ENCODE measurements around the gene GINS2.

Gene GINS2

DNA sequence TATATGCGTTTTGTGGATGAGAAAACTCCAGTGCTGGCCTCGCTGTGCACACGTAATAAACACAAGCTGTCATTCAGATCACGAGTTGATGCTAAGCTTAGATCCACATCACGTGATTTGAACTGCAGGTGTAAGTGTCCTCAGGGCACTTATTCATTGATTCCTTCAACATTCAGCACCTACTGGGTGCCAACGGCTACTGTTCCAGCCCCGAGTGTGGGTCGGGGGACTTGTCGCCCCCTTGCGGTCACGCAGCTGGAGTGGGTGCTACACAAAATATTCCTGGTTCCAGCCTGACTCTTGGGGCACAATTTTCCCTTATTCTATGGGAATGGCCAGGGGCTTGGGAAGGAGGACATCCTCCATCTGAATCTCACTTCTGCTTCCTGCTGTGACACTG, 29.9 kb upstream of the GINS2 start:
- in situ Hi-C loops (cut with HindIII; ENCODE audit: low pct_ligation_motif_present, low sequenced_read_pairs), result no loop called here
- DNase-seq, result no peak
- Histone ChIP-seq H3K27ac (no peak overlapping the region), H3K4me3 (ENCODE audit: low read depth, low read length) (no peak overlapping the region), H3K36me3 (replicated peaks) (no peaks in the 10 kb centered on the region), H3K27me3 (replicated peaks) (no peaks in the 10 kb centered on the region)
- peak; percentile 76 for TF ChIP-seq CTCF (IDR thresholded peaks at IDR 0.05; ENCODE audit: low read depth, low read length, missing control alignments)

DNA sequence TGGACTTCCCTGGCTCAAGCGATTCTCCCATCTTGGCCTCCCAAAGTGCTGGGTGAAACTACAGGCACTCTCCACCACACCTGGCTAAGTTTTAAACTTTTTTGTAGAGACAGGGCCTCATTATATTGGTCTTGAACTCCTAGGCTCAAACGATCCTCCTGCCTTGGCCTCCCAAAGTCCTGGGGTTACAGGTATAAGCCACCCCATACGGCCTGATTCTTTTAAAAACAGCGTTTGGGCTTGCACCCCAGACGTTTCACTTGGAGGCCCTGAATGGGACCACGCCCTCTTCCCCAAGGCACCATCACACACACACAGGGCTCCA, 29.4 kb upstream of the GINS2 start:
- TF ChIP-seq CTCF (IDR thresholded peaks at IDR 0.05; ENCODE audit: low read depth, low read length, missing control alignments), result no peak
- in situ Hi-C loops (cut with HindIII; ENCODE audit: low pct_ligation_motif_present, low sequenced_read_pairs), result no loop called here

GRCh38 chr16:85717393-85718152, 28.8 kb upstream of the GINS2 start:
- in situ Hi-C loops (cut with HindIII; ENCODE audit: low pct_ligation_motif_present, low sequenced_read_pairs), result no loop called here
- DNase-seq, result peak; percentile 34

More for the DNA sequence above, 29.4 kb upstream of the GINS2 start:
- H3K27ac ChIP-seq, result no peak overlapping the region
- no peaks in the 10 kb centered on the region for H3K36me3 ChIP-seq (replicated peaks)
- DNase-seq, result no peak
- no peaks in the 10 kb centered on the region for H3K27me3 ChIP-seq (replicated peaks)
- H3K4me3 ChIP-seq (ENCODE audit: low read depth, low read length), result no peak overlapping the region

DNA sequence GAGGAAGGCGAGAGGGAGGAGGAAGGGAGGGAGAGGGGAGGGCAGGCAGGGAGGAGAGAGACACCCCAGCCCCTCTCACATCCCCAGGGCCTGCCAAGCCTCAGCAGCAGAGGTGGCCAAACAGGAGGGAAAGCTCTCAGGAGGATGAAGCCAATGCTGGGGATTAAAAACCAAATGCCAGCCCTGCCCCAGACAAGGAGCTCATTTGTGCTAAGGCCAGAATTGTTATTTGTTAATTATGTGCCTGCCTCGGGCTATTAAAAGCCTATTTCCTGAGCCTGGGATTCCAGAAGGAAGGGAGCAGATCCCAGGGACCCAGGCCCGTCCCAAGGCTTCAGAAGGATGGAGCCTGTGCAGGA, 27.9 kb upstream of the GINS2 start:
- H3K27me3 ChIP-seq (replicated peaks), result no peaks in the 10 kb centered on the region
- no peaks in the 10 kb centered on the region for H3K36me3 ChIP-seq (replicated peaks)
- H3K27ac ChIP-seq, result no peak overlapping the region
- no peak for TF ChIP-seq CTCF (IDR thresholded peaks at IDR 0.05; ENCODE audit: low read depth, low read length, missing control alignments)
- DNase-seq, result no peak
- H3K4me3 ChIP-seq (ENCODE audit: low read depth, low read length), result no peak overlapping the region
- in situ Hi-C loops (cut with HindIII; ENCODE audit: low pct_ligation_motif_present, low sequenced_read_pairs), result no loop called here

More at GRCh38 chr16:85717393-85718152, 28.8 kb upstream of the GINS2 start:
- no peaks in the 10 kb centered on the region for H3K27me3 ChIP-seq (replicated peaks)
- no peak overlapping the region for H3K4me3 ChIP-seq (ENCODE audit: low read depth, low read length)
- no peaks in the 10 kb centered on the region for H3K36me3 ChIP-seq (replicated peaks)
- peak; percentile 73 for TF ChIP-seq CTCF (IDR thresholded peaks at IDR 0.05; ENCODE audit: low read depth, low read length, missing control alignments)
- no peak overlapping the region for H3K27ac ChIP-seq

DNA sequence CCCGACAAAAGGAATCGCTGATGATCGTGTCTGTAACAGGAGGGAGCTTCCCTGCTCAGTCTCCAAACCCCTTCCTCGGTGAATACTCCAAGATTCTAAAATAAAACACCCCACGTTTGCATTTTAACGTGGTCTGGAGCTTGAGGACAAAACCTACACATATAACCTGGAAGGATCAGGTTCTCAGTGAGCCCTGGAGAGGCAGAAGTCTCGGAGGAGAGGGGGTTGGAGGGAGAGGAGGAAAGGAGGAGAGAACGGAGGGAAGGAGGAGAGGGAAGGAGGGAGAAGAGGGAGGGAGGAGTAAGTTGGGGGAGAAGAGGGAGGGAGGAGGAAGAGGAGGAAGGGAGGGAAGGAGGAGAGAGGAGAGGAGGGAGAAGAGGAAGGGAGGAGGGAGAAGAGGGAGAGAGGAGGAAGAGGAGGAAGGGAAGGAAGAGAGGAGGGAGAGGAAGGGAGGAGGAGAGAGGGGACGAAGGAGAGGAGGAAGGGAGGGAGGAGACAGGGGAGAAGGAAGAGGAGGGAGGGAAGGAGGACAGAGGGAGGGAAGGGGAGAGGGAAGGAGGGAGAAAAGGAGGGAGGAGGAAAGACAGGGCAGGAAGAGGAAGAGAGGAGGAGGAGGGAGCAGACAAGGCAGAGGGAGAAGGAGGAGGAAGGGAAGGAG, 27.4 kb upstream of the GINS2 start:
- no peak overlapping the region for H3K4me3 ChIP-seq (ENCODE audit: low read depth, low read length)

More for the DNA sequence above, 27.4 kb upstream of the GINS2 start:
- TF ChIP-seq CTCF (IDR thresholded peaks at IDR 0.05; ENCODE audit: low read depth, low read length, missing control alignments), result no peak
- no peak for DNase-seq
- in situ Hi-C loops (cut with HindIII; ENCODE audit: low pct_ligation_motif_present, low sequenced_read_pairs), result no loop called here
- H3K27ac ChIP-seq, result no peak overlapping the region
- no peaks in the 10 kb centered on the region for H3K27me3 ChIP-seq (replicated peaks)
- no peaks in the 10 kb centered on the region for H3K36me3 ChIP-seq (replicated peaks)

Data from brain microvascular endothelial cell (primary cell).